Measurements from ENCODE around the gene TMPRSS11D. TPM values are rescaled to one million over a fixed set of nuclear protein-coding genes. Genes with fewer than 3 reads are reported as not detected.

The TMPRSS11D gene
- total RNA-seq, 1 donor from 2014 or later, result not detected

DNA sequence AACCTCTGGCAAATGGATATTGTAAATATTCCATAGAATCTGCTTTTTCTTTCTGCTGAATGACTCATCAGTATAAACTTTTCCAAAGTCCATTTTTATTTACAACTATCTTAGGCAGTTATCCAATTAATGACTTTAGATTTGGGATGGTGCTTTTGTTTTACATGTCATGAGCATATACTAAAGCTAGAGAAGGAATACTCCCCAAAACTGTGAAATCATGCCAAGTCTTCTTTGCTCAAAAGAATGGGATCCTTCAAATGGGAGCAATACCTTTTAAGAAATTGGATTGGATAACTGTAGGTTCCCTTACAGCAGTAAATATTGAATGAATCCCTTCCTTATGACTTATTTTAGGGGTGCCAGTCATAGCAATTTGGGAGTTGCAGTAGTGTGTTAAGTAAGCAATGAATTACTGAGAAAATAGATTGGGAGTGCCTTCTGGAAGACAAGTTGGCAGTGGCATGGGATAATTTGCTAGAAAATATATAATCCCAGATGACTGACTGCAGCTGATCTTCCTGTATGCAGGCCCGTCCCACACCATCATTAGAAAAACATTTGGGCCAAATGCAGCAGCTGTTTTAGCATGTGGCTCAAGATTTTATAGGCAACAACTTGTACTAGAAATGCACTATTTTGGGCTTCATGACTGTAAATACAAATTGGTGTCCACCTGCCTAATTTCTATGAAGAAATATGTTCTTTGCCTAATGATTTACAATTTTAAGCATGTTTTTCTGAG is 2.8 kb downstream of the TMPRSS11D start:
- no peak for DNase-seq

DNA sequence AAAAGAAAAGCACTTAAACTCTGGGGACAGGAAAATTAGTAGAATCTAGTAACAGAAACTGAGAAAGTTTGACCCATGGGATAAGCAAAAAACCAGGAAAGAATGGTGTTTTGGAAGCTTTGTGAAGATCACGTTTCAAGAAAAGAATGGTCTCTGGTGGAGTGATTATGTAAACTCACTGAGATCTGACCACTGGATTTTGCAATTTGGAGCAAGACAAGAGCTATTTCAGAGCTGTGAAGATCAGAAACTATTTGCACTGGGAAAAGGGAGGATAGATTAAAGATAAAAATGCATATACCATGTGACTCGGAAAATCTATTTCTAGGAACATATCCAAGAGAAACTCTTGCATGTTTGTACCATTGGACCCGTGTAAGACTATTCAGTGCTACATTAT is 4.3 kb downstream of the TMPRSS11D start:
- Histone ChIP-seq H3K9me3 (no peaks in the 10 kb centered on the region), H3K27me3 (ENCODE audit: low read depth) (no peaks in the 10 kb centered on the region), H3K4me1 (no peaks in the 10 kb centered on the region), H3K27ac (no peak overlapping the region), H3K36me3 (no peaks in the 10 kb centered on the region), H3K4me3 (no peak overlapping the region)
- intact Hi-C loops (cut with DNase I), result no loop called here
- DNase-seq (no peak), ATAC-seq (no peak)
- TF ChIP-seq, protein P1, sequence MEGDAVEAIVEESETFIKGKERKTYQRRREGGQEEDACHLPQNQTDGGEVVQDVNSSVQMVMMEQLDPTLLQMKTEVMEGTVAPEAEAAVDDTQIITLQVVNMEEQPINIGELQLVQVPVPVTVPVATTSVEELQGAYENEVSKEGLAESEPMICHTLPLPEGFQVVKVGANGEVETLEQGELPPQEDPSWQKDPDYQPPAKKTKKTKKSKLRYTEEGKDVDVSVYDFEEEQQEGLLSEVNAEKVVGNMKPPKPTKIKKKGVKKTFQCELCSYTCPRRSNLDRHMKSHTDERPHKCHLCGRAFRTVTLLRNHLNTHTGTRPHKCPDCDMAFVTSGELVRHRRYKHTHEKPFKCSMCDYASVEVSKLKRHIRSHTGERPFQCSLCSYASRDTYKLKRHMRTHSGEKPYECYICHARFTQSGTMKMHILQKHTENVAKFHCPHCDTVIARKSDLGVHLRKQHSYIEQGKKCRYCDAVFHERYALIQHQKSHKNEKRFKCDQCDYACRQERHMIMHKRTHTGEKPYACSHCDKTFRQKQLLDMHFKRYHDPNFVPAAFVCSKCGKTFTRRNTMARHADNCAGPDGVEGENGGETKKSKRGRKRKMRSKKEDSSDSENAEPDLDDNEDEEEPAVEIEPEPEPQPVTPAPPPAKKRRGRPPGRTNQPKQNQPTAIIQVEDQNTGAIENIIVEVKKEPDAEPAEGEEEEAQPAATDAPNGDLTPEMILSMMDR (IDR thresholded peaks at IDR 0.05), result no peak

More for the DNA sequence above, 2.8 kb downstream of the TMPRSS11D start:
- TF ChIP-seq, protein P1 (IDR thresholded peaks at IDR 0.05), result no peak
- no peak overlapping the region for H3K4me3 ChIP-seq
- ATAC-seq, result no peak
- intact Hi-C loops (cut with DNase I), result no loop called here
- no peak overlapping the region for H3K27ac ChIP-seq
- H3K4me1 ChIP-seq, result no peaks in the 10 kb centered on the region
- no peaks in the 10 kb centered on the region for H3K27me3 ChIP-seq (ENCODE audit: low read depth)
- no peaks in the 10 kb centered on the region for H3K9me3 ChIP-seq
- H3K36me3 ChIP-seq, result no peaks in the 10 kb centered on the region

DNA sequence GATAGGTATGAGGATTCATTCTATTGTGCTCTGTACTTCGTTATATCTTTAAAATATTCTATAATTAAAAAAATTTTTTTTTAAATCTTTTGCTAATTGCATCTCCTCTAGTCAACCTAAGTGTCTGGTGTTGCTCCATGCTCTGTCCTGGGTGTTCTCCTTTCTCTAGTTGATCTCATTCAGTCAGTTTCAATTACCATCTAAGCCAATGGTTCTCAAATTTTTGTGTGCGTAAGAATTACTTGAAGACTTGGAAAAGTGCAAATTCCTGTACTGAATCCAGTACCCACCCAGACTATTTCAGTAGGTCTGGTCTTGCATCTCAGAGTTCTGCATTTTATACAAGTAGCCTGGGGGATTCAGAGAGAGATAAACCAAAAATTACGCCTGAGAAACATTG is 6.7 kb downstream of the TMPRSS11D start:
- H3K36me3 ChIP-seq, result no peaks in the 10 kb centered on the region
- H3K4me3 ChIP-seq, result no peak overlapping the region
- H3K27ac ChIP-seq, result no peak overlapping the region
- intact Hi-C loops (cut with DNase I), result no loop called here
- no peaks in the 10 kb centered on the region for H3K27me3 ChIP-seq (ENCODE audit: low read depth)
- TF ChIP-seq, protein P1 (IDR thresholded peaks at IDR 0.05), result no peak
- H3K9me3 ChIP-seq, result no peaks in the 10 kb centered on the region
- DNase-seq, result no peak
- no peak for ATAC-seq
- H3K4me1 ChIP-seq, result no peaks in the 10 kb centered on the region

DNA sequence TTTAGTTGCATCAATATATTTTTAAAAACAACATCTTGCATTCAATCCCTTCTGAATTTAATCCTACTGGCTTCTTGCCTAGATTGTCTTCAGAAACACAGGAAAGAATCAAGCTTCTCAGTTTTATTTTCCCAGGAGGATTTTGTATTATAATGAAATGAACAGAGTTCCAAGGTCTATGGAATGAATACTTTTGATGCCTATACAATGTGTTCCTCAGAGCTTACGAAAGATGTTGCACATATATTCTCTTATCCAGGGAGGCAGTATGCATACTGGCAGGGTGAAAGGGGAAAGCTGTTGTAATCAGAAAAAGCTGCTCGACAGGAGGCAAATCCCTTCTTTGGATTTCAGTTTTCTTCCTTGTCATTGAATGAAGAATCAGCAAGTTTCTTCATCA is 8.8 kb downstream of the TMPRSS11D start:
- intact Hi-C loops (cut with DNase I), result no loop called here

DNA sequence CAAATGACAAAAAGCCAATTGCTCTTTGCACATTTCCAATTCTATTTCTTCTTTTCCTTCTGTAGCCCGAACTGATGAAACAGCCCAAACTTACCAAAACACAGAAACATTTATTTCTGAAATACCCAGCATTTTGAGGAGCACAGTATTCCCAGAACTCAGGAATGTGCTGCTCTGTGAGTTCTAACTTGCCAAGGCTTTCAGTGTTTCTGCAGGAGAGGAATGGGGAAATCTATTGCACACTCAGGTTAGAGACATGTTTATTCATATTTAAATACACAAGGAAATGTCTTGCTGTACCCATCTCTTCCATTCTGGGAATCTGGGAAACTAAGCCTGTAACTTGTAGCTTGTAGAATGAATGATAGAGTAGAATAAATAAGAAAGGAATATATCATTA is 10.7 kb downstream of the TMPRSS11D start:
- Histone ChIP-seq H3K4me1 (no peaks in the 10 kb centered on the region), H3K27me3 (ENCODE audit: low read depth) (no peaks in the 10 kb centered on the region), H3K36me3 (no peaks in the 10 kb centered on the region), H3K9me3 (no peaks in the 10 kb centered on the region), H3K4me3 (no peak overlapping the region), H3K27ac (no peak overlapping the region)
- DNase-seq (no peak), ATAC-seq (no peak)
- intact Hi-C loops (cut with DNase I), result no loop called here
- TF ChIP-seq, protein P1 (IDR thresholded peaks at IDR 0.05), result no peak

More for the DNA sequence above, 8.8 kb downstream of the TMPRSS11D start:
- Histone ChIP-seq H3K27ac (no peak overlapping the region), H3K4me1 (no peaks in the 10 kb centered on the region), H3K4me3 (no peak overlapping the region), H3K27me3 (ENCODE audit: low read depth) (no peaks in the 10 kb centered on the region), H3K36me3 (no peaks in the 10 kb centered on the region), H3K9me3 (no peaks in the 10 kb centered on the region)
- TF ChIP-seq, protein P1 (IDR thresholded peaks at IDR 0.05), result no peak
- ATAC-seq, result no peak
- no peak for DNase-seq

All from lower lobe of right lung (tissue), 2 donors.